HG02870 (cell line): Measurements from ENCODE around the gene TBCCD1.
A peak's percentile ranks its signal among the peaks of the same experiment; 100 is the strongest.

ENCODE experiments used
- ATAC-seq: cut with Tn5 transposase; IDR thresholded peaks from one replicate; pipeline ENCODE4 v1.9.1; 2021; ENCODE audit warnings: mild to moderate bottlenecking, moderate library complexity; ENCODE audit not compliant: unreplicated experiment

TBCCD1 gene

GRCh38 chr3:186567072-186567921, at the start of gene TBCCD1:
Gene TBCCD1 (minus strand): TSS chr3:186567339. CDS start chr3:186564329, 3,010 bp downstream.
- peak; percentile 32 for ATAC-seq

GRCh38 chr3:186616299-186616617, 49.1 kb upstream of the TBCCD1 start:
- ATAC-seq = no peak

- no peak for ATAC-seq
These were observed 47.7 kb upstream of the TBCCD1 start for GRCh38 chr3:186614597-186615483.

DNA sequence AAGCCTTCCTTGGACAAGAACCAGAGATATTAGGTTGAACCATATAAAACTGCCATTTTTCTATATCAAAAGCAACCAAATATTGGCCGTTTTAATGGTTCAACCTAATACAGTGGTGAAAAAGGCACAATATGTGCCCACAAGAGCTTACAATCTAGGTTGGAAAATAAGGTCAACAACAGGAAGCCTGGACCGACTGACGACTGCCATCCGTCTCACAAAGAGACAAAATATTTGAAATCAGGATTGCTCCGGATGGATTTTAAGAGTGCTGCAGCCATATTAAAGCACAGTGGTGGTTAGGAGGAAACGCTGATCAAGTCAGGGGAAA, 47.1 kb upstream of the TBCCD1 start:
- no peak for ATAC-seq

DNA sequence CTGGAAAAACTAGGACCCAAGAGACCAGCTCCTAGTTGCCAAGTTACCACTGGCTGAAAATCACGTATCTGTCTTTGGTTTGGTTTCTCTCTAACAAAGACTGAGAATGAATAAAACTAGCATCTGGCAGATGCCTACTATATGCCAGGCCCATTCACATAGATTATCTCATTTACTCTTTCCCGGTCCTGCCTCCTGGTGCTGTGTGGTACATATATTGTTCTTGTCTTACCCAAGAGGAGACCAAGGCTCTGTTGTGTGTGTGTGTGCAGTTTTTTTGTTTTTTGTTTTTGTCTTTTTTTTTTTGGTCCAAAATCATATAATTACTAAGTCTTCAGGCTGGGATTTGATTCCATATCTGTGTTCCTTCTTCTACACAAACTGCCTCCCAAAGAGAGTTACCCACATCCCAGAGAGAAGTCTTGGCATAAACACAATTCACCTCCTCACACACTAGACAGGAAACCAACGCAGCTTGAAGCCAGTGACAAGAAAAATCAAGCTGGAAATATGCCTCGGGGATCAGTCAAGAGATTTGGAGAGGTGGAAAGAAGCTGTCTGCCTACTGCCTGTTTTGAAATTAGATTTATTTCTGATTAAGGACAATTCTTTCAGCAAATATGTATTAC, 46.6 kb upstream of the TBCCD1 start:
- ATAC-seq = no peak

GRCh38 chr3:186612721-186613636, 45.8 kb upstream of the TBCCD1 start, which contains the start of gene AHSG:
Gene AHSG (plus strand): TSS chr3:186613060. CDS start chr3:186613142, 82 bp downstream.
- ATAC-seq = no peak

DNA sequence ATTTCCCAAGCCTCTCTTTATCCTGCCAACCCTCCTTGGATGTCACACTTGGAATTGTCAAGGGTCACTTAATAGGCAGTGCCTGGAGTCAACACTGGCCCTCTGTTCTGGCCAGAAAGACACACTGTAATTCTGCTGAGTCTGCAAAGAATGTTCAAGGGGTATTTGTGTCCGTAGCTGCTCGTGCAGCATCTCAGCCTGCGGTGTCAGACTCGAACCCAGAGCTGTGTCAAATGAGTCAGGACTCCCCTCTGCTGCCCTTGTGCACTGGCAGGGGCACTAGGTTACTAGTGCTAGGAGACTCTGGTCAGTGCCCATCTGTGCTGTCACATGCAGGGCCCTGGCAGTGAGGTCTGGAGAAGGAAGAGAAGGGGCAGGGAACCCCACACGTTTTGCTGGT, 44.9 kb upstream of the TBCCD1 start:
- ATAC-seq = no peak

DNA sequence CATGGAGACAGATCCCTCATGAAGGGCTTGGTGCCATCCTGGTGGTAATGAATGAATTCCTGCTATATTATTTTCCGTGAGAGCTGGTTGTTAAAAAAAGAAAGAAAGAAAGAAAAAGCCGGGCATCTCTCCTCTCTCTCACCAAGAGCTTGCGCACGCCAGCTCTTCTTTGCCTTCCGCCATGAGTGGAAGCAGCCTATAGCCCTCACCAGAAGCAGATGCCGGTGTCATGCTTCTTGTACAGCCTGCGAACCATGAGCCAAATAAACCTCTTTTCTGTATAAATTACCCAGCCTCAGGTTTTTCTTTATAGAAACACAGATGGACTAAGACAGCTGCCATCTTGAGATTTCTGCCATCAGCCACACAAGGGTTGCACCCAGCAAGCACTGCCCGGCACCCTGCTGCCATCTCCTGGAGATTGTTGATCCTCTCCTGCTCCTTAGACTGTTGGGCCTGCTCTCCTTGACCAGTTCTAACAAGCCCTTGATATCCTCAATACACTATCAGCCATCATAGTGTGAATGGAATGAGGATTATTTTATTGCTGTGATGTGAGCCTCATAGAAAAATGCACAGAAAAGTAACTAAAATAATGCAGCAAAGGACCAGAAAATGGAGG, 42.2 kb upstream of the TBCCD1 start:
- no peak for ATAC-seq

- ATAC-seq = no peak
These were observed 41.6 kb upstream of the TBCCD1 start for GRCh38 chr3:186608624-186609215.

- no peak for ATAC-seq
These were observed 38.7 kb upstream of the TBCCD1 start for GRCh38 chr3:186605561-186606545.

DNA sequence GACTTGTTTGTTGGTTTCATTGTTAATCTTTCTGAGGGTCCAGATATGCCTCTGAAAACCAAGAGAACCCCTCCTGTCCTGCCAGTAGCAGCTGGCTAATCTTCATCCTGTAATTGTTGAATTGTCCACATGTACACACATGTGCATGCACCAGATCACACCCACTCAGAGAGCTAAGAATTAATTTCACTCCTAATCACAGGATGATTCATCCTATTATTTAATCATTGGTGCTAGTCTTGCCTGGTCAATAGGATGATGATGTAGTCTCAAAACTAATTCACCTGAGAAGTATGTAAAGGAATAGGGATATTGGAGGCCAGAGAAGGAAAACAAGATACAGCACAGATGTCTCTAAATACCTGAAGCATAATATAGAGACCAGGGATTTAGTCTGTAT, 37.9 kb upstream of the TBCCD1 start:
- ATAC-seq = no peak

- no peak for ATAC-seq
These were observed 36.0 kb upstream of the TBCCD1 start for GRCh38 chr3:186603159-186603558.

- ATAC-seq = no peak
These were observed 33.8 kb upstream of the TBCCD1 start for GRCh38 chr3:186600896-186601295.

- no peak for ATAC-seq
These were observed 32.6 kb upstream of the TBCCD1 start for GRCh38 chr3:186599785-186600166.

DNA sequence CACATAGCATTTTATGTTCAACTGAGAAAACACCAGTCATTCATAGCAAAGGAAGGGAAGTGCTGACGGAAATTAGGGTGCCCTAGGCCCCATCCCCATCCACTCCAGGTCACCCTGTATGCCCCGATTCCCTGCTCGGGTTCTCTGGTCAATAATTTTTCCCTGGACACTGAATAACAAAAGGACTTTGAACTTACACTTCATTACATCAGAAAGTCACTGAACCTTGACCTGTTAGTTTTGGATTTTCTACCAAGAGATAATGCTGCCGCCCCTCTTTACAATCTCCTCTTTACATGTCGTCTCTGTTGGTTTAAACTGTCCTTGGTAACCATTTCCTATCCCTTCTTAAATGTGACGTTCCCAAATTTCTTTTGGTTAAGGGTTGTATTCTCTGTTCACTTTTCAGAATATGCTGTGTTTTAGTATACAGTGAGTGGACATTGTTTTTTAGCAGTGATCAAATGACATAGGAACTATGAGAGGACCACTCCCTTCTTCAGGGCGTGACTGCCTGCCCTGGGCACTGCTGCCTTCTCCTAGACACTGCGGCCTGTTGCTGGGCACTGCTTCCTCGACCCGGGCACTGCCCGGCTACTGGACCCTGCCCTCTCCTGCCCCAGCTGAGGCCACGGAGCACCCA, 32.1 kb upstream of the TBCCD1 start:
- ATAC-seq = no peak

- ATAC-seq = no peak
These were observed 31.6 kb upstream of the TBCCD1 start for GRCh38 chr3:186598794-186599141.

GRCh38 chr3:186598108-186598784, 31.1 kb upstream of the TBCCD1 start:
- ATAC-seq = no peak
